ENCODE measurements around the gene PID1. TPM values are rescaled to one million over a fixed set of nuclear protein-coding genes. Genes with fewer than 3 reads are reported as not detected.

PID1 gene
- total RNA-seq, 1 experiment from 2014 or later, result 2.9 TPM

DNA sequence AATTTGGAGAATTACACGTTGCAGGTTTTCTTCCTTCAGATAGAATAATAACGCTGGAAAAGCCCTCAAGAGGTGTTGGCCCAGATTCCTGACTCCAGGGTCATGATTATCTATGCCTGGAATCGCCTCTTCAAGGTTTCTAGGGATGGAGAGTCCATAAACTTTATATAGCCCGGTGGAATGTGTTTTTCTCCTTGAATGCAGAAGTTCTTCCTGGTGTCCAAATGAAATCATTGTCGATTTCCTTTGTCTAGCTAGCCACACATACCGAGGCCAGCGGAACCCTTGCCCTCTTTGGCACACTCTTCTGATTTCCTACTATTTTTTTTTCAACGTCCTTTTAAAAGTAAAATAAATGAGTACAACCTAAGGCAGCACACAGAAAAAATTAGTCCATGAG is 117.8 kb downstream of the PID1 start:
- no peaks in the 10 kb centered on the region for H3K9me3 ChIP-seq (ENCODE audit: control insufficient read depth, insufficient read depth, low read depth, low read length)
- no TSS peak for BruUV-seq (replicated peaks)
- CTCF ChIA-PET, result no interaction called here
- H3K27ac ChIP-seq (ENCODE audit: low read length), result no peak overlapping the region
- H3K4me3 ChIP-seq (ENCODE audit: low read depth in 2 of 2, low read length in 2 of 2), result no peak overlapping the region
- no peaks in the 10 kb centered on the region for H3K36me3 ChIP-seq (ENCODE audit: control insufficient read depth, insufficient read depth, low read length)
- POLR2A ChIA-PET, result no interaction called here
- no peaks in the 10 kb centered on the region for H3K27me3 ChIP-seq (ENCODE audit: control insufficient read depth, insufficient read depth, low read length)
- ATAC-seq, result no peak
- H3K4me1 ChIP-seq (ENCODE audit: control insufficient read depth, insufficient read depth, low read length), result no peaks in the 10 kb centered on the region
- no peak for DNase-seq (ENCODE audit: low read depth, low spot score)
- in situ Hi-C loops (cut with HindIII; ENCODE audit: low pct_unique_long_range_greater_than_20kb, low sequenced_read_pairs), result no loop called here
- TF ChIP-seq POLR2AphosphoS5 (IDR thresholded peaks at IDR 0.05; ENCODE audit: low read depth, low read length) (no peak), TCF7L2 (IDR thresholded peaks at IDR 0.05; ENCODE audit: low read depth, low read length) (no peak), SIN3A (IDR thresholded peaks at IDR 0.05; ENCODE audit: borderline replicate concordance, insufficient read depth, low read depth, low read length) (no peak), CTCF (IDR thresholded peaks at IDR 0.05) (no peak)
- TF ChIP-seq, protein P1, sequence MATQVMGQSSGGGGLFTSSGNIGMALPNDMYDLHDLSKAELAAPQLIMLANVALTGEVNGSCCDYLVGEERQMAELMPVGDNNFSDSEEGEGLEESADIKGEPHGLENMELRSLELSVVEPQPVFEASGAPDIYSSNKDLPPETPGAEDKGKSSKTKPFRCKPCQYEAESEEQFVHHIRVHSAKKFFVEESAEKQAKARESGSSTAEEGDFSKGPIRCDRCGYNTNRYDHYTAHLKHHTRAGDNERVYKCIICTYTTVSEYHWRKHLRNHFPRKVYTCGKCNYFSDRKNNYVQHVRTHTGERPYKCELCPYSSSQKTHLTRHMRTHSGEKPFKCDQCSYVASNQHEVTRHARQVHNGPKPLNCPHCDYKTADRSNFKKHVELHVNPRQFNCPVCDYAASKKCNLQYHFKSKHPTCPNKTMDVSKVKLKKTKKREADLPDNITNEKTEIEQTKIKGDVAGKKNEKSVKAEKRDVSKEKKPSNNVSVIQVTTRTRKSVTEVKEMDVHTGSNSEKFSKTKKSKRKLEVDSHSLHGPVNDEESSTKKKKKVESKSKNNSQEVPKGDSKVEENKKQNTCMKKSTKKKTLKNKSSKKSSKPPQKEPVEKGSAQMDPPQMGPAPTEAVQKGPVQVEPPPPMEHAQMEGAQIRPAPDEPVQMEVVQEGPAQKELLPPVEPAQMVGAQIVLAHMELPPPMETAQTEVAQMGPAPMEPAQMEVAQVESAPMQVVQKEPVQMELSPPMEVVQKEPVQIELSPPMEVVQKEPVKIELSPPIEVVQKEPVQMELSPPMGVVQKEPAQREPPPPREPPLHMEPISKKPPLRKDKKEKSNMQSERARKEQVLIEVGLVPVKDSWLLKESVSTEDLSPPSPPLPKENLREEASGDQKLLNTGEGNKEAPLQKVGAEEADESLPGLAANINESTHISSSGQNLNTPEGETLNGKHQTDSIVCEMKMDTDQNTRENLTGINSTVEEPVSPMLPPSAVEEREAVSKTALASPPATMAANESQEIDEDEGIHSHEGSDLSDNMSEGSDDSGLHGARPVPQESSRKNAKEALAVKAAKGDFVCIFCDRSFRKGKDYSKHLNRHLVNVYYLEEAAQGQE (IDR thresholded peaks at IDR 0.05; ENCODE audit: insufficient read depth in 1 of 2, low read depth in 2 of 2, low read length in 1 of 2), result no peak
- intact Hi-C loops (cut with micrococcal nuclease; ENCODE audit: unreplicated experiment), result no loop called here

DNA sequence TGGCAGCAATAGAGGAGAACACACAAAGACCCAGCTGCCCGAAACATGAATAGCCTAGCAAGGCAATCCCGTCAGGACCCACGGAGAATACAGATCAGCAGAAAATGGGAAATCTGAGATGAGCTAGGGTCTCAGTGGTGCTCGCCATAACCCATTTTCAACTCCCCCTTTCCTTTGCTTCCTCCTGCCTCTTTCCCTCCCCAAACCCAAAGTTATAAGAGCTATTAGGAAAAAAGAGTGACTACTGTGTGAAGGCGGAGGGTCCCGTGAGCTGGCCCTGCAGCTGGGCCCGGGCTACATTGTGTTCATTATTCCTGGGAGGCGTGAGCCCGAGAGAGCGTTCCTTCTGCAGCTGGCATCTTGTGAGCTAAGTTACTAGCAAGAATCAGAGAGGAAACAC is 118.4 kb downstream of the PID1 start:
- no peak for ATAC-seq
- no peak for DNase-seq (ENCODE audit: low read depth, low spot score)
- Histone ChIP-seq H3K9me3 (ENCODE audit: control insufficient read depth, insufficient read depth, low read depth, low read length) (no peaks in the 10 kb centered on the region), H3K27me3 (ENCODE audit: control insufficient read depth, insufficient read depth, low read length) (no peaks in the 10 kb centered on the region), H3K27ac (ENCODE audit: low read length) (no peak overlapping the region), H3K36me3 (ENCODE audit: control insufficient read depth, insufficient read depth, low read length) (no peaks in the 10 kb centered on the region), H3K4me1 (ENCODE audit: control insufficient read depth, insufficient read depth, low read length) (no peaks in the 10 kb centered on the region), H3K4me3 (ENCODE audit: low read depth in 2 of 2, low read length in 2 of 2) (no peak overlapping the region)
- CTCF ChIA-PET, result no interaction called here
- TF ChIP-seq CTCF (IDR thresholded peaks at IDR 0.05), result no peak
- TF ChIP-seq, protein P1 (IDR thresholded peaks at IDR 0.05; ENCODE audit: insufficient read depth in 1 of 2, low read depth in 2 of 2, low read length in 1 of 2), result no peak
- no peak for TF ChIP-seq SIN3A (IDR thresholded peaks at IDR 0.05; ENCODE audit: borderline replicate concordance, insufficient read depth, low read depth, low read length)
- no peak for TF ChIP-seq POLR2AphosphoS5 (IDR thresholded peaks at IDR 0.05; ENCODE audit: low read depth, low read length)
- no peak for TF ChIP-seq TCF7L2 (IDR thresholded peaks at IDR 0.05; ENCODE audit: low read depth, low read length)
- intact Hi-C loops (cut with micrococcal nuclease; ENCODE audit: unreplicated experiment), result no loop called here
- POLR2A ChIA-PET, result no interaction called here
- no TSS peak for BruUV-seq (replicated peaks)
- in situ Hi-C loops (cut with HindIII; ENCODE audit: low pct_unique_long_range_greater_than_20kb, low sequenced_read_pairs), result no loop called here

Data from Panc1 (cell line).